HCT116 (cell line): ENCODE data around the gene MYBL2.

Experiments
- CTCF ChIP-seq, 3 experiments: fragments of 200-600 bp in 1 of 3; sonication (generic) in 1 of 3; IDR thresholded peaks in 2 of 3; conservative IDR thresholded peaks in 1 of 3; 2 replicates each; pipeline ENCODE4 v1.5.1; 2012 to 2017; ENCODE audit warnings: low read depth in 2 of 3, low read length in 2 of 3, antibody characterized with exemption in 1 of 3, borderline replicate concordance in 1 of 3, control low read depth in 1 of 3, mild to moderate bottlenecking in 1 of 3, mixed read lengths in 1 of 3, mixed run types in 1 of 3, moderate library complexity in 1 of 3; ENCODE audit not compliant: insufficient read depth in 1 of 3
- EZH2 ChIP-seq: fragments of 200-600 bp; sonication (generic); IDR thresholded peaks from 2 replicates; pipeline ENCODE4 v1.6.1; 2017; ENCODE audit warnings: antibody characterized with exemption, mixed run types

- no peak for TF ChIP-seq CTCF (IDR thresholded peaks at IDR 0.05 in 2 of 3, conservative IDR thresholded peaks at IDR 0.05 in 1 of 3; ENCODE audit: borderline replicate concordance in 1 of 3, insufficient read depth in 1 of 3, low read depth in 2 of 3, low read length in 2 of 3)
- TF ChIP-seq EZH2 = no peak
Measured at GRCh38 chr20:43676368-43676767, 9.5 kb downstream of the MYBL2 start.
